Measurements from ENCODE around the gene KCNRG. TPM values are rescaled to one million over a fixed set of nuclear protein-coding genes. Genes with fewer than 3 reads are reported as not detected.
A peak's percentile ranks its signal among the peaks of the same experiment; 100 is the strongest.

The KCNRG gene
- total RNA-seq, 2 donors from 2014 or later: 0.54 to 2.0 TPM

DNA sequence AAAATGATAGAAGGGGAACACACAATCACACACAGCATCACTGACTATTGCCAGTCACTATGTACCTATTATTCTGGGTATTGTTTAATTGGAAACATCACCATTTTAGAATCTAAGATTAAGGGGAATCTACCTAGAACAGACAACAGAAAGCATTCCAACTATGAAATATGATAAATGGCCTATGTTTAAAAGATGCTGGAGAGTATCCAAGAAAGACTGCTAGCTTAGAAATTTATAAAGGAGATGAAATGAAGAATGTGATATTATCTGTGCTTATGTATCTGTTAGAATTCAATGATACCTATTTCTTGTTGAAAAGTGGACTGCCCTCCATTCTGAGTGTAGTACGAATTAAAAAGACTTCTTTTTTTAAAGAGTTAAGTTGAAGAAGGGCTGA lies 50.5 kb downstream of the KCNRG start:
- TF ChIP-seq, protein P1, sequence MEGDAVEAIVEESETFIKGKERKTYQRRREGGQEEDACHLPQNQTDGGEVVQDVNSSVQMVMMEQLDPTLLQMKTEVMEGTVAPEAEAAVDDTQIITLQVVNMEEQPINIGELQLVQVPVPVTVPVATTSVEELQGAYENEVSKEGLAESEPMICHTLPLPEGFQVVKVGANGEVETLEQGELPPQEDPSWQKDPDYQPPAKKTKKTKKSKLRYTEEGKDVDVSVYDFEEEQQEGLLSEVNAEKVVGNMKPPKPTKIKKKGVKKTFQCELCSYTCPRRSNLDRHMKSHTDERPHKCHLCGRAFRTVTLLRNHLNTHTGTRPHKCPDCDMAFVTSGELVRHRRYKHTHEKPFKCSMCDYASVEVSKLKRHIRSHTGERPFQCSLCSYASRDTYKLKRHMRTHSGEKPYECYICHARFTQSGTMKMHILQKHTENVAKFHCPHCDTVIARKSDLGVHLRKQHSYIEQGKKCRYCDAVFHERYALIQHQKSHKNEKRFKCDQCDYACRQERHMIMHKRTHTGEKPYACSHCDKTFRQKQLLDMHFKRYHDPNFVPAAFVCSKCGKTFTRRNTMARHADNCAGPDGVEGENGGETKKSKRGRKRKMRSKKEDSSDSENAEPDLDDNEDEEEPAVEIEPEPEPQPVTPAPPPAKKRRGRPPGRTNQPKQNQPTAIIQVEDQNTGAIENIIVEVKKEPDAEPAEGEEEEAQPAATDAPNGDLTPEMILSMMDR (IDR thresholded peaks at IDR 0.05): no peak
- DNase-seq (ENCODE audit: low spot score) (no peak), ATAC-seq (ENCODE audit: insufficient number of reproducible peaks, low FRiP score, low read depth) (no peak)
- H3K9me3 ChIP-seq: no peaks in the 10 kb centered on the region
- no peak overlapping the region for H3K4me3 ChIP-seq
- no peaks in the 10 kb centered on the region for H3K36me3 ChIP-seq
- no peak overlapping the region for H3K27ac ChIP-seq
- peaks cover 17 to 40% of the 10 kb centered on the region in 2 donors for H3K4me1 ChIP-seq (ENCODE audit: control insufficient read depth in 1 of 2, low read depth in 2 of 2)
- H3K27me3 ChIP-seq (replicated peaks; ENCODE audit: insufficient read depth): no peaks in the 10 kb centered on the region

DNA sequence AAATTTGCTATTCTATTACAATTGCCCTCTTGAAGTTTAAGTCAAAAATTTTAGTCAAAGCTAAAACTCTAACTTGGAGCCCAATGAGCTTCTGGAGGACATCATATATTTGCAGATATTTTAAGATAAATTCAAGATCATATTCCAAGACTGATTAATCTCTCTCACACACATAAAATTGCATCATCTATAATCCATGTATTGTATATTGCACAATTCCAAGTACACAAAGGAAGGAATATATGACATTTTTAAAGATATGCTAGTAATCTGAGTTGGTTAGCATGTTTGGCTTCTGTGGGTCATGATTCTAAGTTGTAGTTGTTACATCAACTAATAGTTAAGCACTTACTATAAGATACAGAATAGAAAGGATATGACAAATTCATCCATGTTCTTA lies 53.3 kb downstream of the KCNRG start:
- ATAC-seq (ENCODE audit: insufficient number of reproducible peaks, low FRiP score, low read depth) (no peak), DNase-seq (ENCODE audit: low spot score) (no peak)
- no peaks in the 10 kb centered on the region for H3K9me3 ChIP-seq
- TF ChIP-seq, protein P1 (IDR thresholded peaks at IDR 0.05): no peak
- no peaks in the 10 kb centered on the region for H3K27me3 ChIP-seq (replicated peaks; ENCODE audit: insufficient read depth)
- H3K36me3 ChIP-seq: no peaks in the 10 kb centered on the region
- H3K4me3 ChIP-seq: no peak overlapping the region
- H3K4me1 ChIP-seq (ENCODE audit: control insufficient read depth in 1 of 2, low read depth in 2 of 2): peaks cover 32 to 59% of the 10 kb centered on the region in 2 donors
- no peak overlapping the region for H3K27ac ChIP-seq

DNA sequence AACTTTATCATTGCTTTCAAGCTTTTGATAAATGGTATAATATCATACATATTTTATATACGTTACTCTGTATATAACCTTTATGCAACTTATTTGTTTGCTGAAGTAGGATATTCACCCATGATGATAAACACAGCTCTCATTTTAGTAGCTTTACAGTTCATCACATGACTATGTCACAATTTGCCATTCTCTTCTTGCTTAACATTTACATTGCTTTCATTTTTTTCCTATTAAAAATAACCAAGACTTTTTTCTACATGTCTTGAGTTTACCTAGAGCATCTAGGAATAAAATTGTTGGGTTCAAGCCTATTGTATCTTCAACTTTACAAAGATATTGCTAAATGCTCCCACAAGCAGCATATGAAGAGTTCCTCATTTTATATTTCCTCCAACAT lies 54.0 kb downstream of the KCNRG start:
- DNase-seq (ENCODE audit: low spot score): no peak
- H3K27ac ChIP-seq: peak overlapping the region; percentile 29 to 72
- TF ChIP-seq, protein P1 (IDR thresholded peaks at IDR 0.05): no peak
- H3K9me3 ChIP-seq: no peaks in the 10 kb centered on the region
- no peak for ATAC-seq (ENCODE audit: insufficient number of reproducible peaks, low FRiP score, low read depth)
- H3K27me3 ChIP-seq (replicated peaks; ENCODE audit: insufficient read depth): no peaks in the 10 kb centered on the region
- H3K4me3 ChIP-seq: peak overlapping the region; percentile 12
- H3K4me1 ChIP-seq (ENCODE audit: control insufficient read depth in 1 of 2, low read depth in 2 of 2): peaks cover 38 to 67% of the 10 kb centered on the region in 2 donors
- no peaks in the 10 kb centered on the region for H3K36me3 ChIP-seq

DNA sequence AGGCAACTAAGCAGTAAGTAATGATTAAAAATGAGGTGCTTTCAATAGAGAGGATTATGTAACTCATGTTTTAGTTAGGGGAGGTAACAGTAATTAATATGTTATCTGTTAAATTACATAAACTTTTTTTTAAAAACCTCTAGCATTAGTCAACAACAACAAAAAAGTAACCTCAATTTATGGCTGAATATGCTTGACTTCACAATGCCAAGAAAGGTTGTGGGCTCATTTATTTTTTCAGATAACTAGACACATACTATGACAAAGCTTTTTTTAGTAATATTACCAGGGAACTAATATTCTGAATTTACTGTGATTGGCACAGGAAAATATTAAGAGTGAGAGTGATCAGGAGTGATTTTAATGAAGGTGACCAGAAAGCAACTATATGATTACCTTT lies 54.9 kb downstream of the KCNRG start:
- Histone ChIP-seq H3K36me3 (no peaks in the 10 kb centered on the region), H3K27ac (peak overlapping the region; percentile 58 to 72), H3K9me3 (no peaks in the 10 kb centered on the region), H3K4me3 (no peak overlapping the region), H3K4me1 (ENCODE audit: control insufficient read depth in 1 of 2, low read depth in 2 of 2) (peaks cover 44 to 67% of the 10 kb centered on the region in 2 donors), H3K27me3 (replicated peaks; ENCODE audit: insufficient read depth) (no peaks in the 10 kb centered on the region)
- no peak for ATAC-seq (ENCODE audit: insufficient number of reproducible peaks, low FRiP score, low read depth)
- TF ChIP-seq, protein P1 (IDR thresholded peaks at IDR 0.05): no peak
- DNase-seq (ENCODE audit: low spot score): no peak

Other genes with a start within 250 kb of the KCNRG start
- 10 to 100 TPM; 30.3 to 30.9 TPM for gene KPNA3, start 222.8 kb upstream of the KCNRG start, total RNA-seq
- gene SPRYD7, start 79.1 kb upstream of the KCNRG start, total RNA-seq: 1 to 10 TPM; 4.0 to 4.1 TPM
- 10 to 100 TPM; 22.4 to 24.4 TPM for gene TRIM13, start 18.4 kb upstream of the KCNRG start, total RNA-seq

All from thoracic aorta (tissue), 2 donors.